ENCODE measurements around the gene VAC14.

The VAC14 gene

DNA sequence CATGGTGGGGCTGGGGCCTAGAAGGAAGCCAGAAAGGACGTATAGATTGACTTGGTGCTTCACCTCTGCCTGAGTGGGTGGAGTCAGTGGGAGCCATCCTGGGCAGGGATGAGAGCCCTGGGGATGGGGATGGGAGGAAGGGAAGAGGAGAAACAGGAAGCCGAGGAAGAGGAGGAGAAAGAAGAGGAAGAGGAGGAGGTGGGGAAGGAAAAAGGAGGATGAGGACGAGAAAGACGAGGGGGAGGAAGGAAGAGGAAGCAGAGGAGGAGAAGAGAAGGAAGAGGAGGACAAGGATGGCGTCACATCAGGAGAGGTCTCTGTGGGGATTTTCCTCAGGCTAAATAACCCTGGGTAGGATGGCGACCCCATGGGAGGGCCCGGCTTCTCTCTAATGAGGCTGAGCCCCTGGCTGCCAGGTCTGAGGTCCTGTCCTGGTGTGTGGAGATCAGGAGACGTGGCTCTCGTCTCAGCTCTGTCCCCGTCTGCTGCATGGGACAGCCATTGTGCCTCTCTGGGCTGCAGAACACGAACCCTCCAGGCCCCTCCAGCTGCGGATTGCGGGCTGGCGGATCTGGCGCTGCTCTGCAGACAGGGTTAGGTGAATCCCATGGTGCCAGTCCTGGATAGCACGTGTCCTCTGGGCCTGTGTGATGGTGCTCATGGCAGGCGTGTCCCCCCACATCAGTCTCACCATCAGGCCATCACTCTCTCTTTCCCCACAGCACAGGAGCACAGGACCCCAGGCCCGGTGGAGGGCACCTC lies 79.6 kb downstream of the VAC14 start:
- no peak for DNase-seq

DNA sequence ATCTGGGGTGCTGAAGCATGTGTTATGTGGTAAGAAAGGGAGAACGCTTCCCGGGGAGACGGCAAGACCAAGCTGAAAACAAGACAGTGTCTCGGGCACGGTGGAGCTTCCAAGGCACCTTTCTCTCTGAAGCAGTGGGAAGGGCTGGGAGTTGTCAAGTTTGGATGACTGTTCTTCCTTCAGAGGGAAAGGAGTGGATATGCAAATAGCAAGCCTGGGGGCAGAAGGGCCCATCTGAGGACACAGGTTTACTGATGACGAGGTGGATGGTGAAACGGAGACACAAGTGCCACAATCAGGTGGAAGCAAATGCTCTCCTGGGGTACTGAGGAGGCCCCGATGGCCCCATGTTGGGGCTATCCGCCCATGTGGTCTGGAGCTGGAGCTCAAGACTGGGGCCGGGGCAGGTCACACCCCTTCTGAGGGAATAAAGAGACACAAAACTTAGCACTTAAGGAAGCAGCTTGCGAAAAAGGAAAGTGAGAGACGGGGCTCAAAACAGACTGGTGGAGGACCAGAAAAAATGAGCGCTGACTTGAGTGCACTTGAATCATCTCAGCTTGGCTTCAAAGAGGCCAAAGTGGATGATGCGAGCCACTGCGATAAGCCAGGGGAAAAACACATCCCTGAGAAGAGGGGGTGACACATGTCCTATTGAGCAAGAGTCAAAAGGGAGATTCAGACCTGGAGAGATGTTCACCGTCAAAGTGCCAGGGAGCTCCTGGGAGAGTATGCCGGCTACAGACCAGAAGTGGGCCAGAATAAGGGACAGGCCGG lies 80.3 kb downstream of the VAC14 start:
- DNase-seq, result no peak

DNA sequence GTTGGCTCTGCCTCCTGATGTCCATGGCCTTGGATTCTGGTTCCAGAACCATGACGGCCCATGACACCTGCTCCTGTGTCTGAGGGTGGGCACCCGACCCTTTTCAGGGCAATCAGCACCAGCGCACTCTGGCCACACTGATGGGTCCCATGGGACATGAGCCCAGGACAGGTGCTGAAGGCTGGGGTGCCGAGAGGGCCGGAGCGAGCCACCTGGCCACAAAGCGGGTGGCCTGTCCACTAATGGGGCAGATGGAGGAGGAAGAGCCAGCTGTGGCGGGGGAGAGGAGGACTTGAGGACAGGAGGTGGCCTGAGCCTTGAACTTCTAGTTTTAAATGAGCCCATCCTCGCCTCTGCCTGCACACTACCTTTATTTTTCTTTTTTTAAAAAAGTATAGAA lies 83.9 kb downstream of the VAC14 start:
- no peak for DNase-seq

DNA sequence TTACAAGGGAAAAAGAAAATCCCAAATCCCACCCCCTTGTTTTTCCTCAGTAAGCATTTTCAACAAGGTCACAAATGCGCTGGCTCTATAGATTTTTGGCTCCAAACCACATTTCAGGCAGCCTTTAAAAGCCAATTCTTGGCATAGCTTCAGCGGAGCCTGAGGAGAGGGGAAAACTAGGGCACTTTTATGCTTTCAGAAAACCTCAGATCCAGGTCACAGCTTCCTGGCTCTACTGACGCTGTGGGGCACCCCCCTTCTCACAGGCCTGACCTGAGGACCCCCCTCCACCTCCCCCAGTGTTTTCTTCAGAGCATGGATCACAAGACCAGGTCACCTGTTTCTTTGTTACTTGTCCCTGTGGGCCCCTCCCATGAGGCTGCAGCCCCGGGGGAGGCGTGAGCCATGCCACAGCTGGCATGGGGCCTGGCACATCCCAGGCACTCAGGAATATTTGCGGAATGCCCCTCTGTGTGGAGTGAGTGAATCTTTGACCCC lies 85.0 kb downstream of the VAC14 start:
- DNase-seq, result no peak

DNA sequence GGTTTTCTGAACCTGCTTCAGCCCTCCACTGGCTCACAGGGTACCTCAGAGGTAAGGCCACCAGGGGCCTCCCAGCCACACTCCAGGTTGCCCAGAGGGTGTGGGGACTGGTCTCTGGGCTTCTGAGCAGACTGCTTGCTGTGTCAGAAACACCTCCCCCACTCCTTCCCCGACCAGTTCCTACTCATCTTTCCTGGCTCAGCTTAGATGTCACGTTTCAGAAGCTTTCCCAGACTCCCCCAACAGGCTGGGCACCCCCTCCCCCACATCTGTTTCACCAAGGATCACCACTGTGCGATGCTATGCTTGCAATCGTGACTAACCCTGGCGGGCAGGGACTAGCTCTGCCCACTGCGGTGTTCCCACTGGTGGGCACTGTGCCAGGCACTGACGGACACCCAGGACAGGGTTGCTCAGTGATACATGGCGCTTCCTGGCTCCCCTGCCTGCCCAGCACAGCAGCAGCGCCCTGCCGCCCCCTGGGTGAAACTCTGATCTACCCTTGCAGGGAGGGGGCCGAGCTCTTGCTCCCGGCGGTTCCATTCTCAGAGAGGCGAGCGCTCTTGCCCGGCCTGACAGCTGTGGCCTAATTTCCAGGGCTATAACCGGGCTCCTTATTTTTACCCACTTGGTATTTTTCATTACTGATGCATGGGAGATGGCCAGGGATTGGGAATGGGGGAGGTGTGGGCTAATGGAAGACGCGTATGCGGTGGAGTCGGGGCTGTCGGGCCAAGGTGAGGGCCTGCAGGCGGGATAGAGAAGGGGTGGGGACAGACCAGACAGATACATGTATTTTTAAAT lies 85.7 kb downstream of the VAC14 start:
- DNase-seq, result no peak

DNA sequence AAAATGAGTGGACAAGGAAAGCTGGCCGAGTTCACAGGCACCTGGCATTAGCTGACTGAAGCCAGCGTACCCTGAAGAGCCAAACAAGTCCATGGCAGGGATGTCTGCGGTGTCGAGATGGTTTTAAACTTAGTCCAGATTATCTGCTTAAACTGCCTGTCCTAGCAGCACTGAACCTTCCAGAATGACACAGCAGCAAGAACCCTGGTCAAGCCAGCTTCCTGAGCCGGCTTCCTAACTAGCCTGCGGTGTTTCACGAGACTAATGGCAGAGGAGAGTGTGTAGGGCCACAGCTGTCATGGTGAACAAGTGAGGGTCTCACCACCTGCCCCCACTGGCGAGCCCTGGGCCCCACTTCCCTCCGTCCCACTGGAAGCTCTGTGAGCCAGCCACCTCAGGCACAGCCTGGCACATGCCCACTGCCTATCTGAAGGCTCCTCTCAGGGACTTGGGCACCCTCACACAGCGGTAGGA lies 86.3 kb downstream of the VAC14 start:
- no peak for DNase-seq

DNA sequence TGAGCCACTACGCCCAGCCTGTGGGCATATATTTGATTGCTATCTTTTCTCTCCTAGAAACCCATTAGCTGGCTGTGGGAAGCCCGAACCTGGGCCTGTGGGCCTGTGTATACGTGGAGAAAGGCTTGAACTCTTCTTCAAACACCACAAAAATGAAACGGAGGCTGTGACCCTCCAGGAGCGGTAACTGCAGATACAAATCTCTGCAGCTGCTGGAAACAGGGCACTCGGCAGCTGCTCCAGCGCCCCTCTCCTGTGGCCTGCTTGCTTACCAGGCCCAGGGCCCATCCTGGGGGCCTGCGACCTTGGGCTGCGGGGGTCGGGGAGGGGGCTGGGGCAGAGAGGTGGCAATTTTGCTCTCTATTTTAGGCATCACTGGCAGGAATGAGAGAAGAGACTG lies 87.1 kb downstream of the VAC14 start:
- DNase-seq, result no peak

DNA sequence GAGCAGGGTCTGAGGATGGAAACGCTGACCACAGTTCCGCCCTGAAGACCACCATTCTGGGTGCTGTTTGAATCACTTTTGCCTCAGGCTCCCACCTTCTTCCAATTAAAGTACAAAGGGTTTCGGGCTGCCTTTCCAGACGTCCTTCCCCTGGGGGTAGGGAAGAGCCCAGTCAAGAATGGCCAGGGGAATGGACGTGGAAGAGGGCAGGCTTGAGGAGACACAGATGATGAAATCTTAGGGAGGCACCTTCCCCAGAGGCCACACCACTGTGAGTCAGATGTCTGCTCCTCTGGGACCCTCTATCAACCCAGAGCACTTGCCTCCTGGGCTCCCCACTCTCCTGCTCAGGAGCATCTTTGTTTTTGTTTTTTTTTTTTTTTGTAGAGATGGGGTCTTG lies 87.6 kb downstream of the VAC14 start:
- no peak for DNase-seq

DNA sequence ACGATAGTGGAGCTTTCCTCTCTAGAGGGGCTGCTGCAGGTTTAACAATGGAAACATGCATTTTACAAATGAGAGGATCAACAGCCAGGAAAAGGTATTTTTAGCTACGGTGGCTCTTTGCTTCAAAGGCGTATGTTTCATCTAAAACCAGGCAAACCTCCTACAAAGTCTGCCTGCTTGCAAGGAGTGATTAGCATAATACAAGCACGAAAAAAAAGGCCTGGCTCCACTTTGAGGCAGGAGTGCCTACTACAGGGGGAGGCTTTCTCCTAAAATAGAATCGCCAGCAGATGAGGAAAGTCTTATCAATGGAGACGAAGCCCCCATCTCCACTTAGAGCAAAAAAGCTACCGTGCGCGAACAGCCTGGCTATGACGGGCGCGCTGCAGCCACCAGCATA lies 88.0 kb downstream of the VAC14 start:
- no peak for DNase-seq

DNA sequence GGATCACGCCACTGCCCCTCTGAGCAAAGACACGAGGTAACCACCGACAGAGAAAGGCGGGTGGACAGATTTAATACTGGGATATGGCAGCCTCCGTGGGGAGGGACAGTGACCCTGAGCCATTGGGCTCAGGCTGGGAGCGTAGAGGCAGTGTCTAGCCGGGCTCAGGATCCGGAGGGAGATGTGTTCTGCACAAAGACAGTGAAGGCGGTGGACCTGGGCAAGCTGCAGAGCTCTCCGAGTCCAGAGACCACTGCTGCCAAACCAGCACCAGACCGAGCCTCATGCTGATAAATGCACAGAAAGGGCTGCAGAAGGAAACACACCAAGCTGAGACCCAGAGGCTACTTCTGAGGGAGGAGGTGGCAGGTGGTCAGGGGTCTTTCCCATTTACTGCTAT lies 88.6 kb downstream of the VAC14 start:
- DNase-seq, result no peak

DNA sequence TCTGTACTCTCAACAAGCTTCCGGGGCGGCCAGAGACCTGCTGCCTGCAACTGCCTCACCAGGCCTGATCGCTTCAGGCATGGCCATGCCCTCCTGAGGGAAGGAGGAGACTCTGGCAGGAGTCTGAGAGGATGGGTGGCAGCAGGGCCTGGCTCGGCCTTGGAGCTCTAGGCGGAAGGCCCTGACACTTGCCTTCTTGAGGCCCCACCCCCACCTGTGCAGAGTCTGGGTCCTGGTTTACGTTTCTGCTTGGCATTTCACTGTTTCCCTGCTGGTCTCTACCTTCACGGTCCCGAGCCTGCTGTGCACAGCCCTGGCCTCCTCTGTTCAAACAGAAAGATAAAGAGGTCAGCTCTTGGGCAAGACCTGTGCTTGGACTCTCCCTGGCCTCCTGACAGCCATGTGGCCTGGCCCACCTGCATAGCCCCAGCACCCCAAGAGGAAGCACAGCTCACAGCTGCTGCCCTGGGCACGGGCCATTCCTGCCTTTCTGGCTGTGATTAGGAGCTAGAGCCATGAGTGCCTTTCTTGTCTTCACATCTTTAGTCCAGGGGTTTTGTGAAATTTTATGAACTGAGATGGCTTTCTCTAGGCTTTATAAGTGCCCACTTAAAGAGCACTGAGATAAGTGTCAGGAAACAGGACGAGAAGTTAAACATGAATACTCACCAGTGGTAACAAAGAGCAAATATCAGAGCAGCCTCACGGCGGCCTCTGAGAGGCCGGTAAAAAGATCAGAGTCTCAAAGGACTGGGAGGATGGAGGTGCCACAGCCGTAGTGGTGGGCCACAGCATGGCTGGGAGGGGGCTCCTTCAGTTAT lies 89.5 kb downstream of the VAC14 start:
- DNase-seq, result no peak

DNA sequence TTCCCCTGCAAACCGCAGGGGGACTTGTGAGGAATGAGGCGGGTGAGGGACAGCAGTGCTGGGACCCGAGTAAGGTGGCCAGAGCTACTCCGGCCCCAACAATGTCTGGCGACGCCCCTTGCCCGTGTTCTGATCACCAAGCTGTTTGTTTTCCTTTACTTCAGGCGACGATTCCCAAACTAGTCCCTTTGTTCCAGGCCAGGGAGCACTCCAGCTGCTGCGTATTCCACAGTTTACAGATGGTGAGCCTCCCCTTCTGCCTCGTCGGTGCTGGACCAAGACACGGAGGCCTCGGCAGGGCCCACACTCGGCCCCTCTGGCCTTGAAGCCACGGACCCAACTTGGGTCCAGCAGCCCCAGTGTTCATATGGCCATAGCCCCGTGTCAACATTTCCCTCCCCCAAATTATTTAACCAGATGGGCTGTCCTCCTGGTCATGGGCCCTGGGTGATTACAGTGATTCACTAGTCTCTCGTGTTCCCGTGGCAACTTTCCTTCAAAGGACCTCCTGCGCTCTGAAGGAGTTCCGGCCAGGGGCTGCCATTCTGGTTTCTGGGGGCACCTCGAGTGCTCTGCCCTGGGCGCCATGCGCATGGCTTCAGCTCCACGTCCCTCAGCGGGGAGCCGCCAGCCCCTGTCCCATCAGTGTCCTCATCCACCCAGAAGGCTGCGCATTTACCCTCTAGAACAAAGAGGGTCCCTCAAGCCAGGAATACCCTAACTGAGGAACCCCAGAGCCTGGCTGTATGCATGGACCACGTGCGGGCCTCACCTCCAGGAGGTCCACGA lies 90.3 kb downstream of the VAC14 start:
- DNase-seq, result no peak

DNA sequence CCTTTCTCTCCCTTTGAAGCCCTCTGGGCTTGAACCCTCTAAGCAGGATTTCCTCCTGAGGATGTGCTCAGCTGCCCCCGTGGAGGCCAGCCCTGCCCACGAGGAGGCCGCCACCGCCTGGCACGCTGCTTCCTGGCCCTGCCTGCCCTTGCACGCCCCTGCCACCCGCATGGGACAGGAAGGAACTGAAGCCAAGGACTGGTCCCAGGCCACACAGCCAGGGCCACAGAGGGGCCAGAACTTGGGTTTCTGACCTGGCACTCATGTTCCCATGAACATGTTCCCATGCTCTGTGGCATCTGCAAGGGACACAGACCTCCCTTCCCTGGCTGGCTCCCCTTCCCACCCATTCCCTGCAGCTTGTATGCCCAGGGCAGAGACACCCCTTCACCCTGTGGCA lies 91.0 kb downstream of the VAC14 start:
- no peak for DNase-seq

DNA sequence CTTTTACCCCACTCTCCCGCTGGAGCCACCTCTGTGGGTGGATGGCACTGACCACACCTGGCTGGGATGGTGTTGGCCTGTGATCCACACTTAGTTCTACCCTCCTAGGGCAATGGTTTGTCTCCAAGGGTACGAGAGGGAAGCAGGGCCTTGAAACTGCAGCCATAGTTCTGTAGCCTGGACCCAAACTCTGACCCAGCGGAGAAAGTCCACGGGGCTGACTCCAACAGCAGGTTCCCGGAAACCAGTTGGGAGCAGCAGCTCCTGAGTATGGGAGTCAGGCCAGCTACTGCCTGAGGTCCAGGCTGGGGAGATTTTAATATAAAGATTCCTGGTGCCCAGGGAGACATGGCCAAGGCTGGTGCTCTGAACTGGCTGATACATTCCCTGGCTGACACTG lies 91.5 kb downstream of the VAC14 start:
- DNase-seq, result no peak

DNA sequence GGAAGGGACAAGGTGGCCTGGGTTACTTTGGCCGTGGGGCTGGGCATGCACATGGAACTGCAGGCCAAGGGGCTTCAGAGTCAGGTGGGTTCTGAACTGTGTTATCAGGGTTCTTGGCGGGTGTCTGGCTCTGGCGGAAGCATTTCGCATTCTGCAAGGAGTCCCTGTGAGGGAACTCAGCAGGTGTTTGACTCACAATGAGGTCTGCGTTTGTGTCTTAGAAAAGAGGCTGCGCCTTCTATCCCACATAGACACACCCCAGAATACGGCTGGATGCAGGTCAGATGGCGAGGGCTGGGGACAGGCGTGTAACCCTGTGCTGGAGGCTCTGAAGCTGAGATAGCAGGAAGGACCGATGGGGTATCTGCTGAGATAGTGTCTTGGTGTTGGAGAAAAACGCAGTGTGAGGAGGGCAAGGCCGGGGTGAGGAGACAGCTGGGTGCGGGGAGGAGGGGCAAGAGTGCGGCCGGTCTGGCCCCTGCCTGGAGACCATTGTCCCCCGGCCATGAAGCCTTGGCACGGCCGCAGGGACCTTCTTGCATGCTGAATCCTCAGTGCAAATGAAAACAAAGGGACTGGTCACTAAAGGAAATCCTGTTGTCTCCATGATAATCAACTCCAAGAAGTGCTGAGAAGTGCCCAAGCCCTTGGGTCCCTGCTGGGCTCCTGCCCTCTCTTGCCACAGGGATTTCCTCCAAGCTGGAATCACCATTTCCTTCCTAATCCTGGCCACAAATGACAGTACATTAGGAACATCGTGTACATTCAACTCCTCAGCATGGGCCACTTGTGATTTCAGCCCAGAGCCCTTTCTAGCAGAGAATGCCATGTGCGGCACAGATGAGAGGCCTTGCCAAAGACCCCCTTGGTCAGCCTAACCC lies 92.4 kb downstream of the VAC14 start:
- DNase-seq, result no peak

DNA sequence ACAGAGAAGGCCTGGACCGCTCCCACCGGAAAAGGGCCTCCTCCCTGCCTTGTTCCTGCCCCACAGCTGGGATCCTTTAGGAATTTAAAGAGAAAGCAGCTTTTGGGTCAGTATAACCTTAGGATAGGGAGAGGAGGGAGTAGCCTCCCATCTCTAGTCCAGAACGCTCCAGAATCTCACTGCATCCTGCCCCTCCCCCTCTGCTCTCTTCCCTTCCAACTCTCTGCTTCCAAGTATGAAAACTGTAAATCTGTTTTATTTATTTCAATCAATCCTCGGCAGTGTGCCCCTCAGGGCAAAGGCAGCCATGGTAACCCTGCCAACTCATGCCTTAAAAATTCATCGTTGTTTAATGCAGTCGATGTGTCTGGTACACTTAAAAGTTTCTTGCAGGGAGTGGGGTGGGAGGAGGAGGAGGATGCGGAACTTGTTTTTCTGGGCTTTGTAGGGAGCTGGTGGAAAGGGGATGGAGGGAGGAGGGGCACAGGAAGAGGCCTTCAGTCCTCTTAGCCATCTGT lies 94.0 kb downstream of the VAC14 start:
- no peak for DNase-seq

DNA sequence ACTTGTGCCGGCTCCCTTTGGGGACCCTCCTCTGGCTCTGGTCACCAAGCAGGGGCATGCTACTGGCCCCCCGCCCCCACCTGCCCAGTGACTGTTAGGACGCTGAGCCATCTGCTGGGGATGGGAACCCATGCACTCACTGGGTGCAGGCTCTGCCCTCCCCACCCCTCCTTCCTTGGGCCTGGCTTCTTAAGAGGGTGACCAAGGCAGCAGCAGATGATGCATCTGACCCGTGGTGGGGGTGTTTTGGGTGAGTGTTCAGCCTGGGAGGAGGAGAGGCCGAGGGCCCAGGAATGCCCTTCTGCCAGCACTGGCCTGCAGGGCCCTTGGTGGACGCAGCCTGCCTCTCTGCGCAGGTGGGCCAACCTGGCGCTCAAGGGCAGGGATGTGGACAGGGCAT lies 95.9 kb downstream of the VAC14 start:
- DNase-seq, result no peak

DNA sequence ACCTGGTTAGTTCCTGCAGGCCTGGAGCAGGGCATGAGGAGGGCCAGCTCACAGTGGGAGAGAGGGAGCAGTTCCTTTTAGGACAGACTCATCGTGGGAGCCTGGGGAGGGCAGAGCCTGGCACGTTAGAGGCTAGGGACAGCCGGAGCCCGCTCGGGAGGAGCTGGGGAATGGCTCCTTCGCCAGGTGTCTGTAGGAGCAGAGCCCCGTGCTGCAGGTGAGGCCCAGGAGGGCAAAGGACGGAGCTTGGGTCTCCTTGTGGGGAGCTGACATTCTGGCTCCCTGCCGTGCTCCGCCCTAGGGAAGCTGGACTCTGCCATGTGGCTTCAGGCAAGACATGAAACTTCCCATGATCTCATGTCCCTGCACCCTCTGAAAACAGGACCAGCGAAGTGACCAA lies 96.4 kb downstream of the VAC14 start:
- no peak for DNase-seq

DNA sequence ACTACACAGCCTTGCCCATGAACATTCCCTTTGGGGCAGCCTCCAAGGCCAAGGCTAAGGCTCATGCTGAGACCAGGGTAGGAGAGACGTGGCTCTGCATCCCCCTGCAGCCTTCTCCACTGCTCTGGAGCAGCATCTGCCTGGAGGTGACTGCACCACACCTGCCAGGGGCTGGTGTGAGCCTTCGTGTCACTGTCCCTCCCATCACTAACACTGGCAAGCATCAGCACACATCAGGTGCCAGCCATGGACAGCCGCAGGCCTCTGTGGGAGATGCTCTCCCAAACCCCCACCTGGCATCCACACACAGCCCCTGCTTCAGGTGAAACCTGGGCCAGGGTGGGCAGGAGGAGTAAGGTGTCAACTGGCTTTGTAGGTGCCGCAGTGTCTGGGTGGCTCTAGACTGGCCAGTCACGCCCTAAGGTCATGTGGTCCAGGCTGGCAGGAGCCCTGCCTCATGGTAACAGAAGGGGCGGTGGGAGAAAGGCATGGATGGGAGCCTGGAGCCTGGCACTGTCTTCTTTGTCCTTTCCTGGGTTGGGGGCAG lies 97.0 kb downstream of the VAC14 start:
- DNase-seq, result no peak

All from CD4-positive, alpha-beta T cell treated with Interleukin-1 beta for 1 hour (primary cell).